GM21786 (cell line): ENCODE results near the gene CRY1.
"Not testable (repeated sequence)": the region's sequence is repeated elsewhere in the genome, so short reads cannot be mapped to it uniquely, and the experiment has no call there.

Experiments
- ATAC-seq: cut with Tn5 transposase; IDR thresholded peaks from one replicate; pipeline ENCODE4 v1.9.1; 2021; ENCODE audit not compliant: unreplicated experiment

The CRY1 gene

GRCh38 chr12:107073266-107073665, 20.1 kb downstream of the CRY1 start:
- not testable (repeated sequence) for ATAC-seq

- no peak for ATAC-seq
Measured at GRCh38 chr12:107066691-107067090, 26.7 kb downstream of the CRY1 start.

- ATAC-seq: no peak
Measured at GRCh38 chr12:107064687-107065086, 28.7 kb downstream of the CRY1 start.

- ATAC-seq: no peak
Measured at GRCh38 chr12:107064243-107064642, 29.1 kb downstream of the CRY1 start.

- ATAC-seq: no peak
Measured at GRCh38 chr12:107058190-107058589, 35.2 kb downstream of the CRY1 start.

GRCh38 chr12:107057071-107057834, 36.1 kb downstream of the CRY1 start:
- ATAC-seq: no peak

- ATAC-seq: no peak
Measured at GRCh38 chr12:107053709-107054108, 39.6 kb downstream of the CRY1 start.

- no peak for ATAC-seq
Measured at GRCh38 chr12:107045186-107045585, 48.2 kb downstream of the CRY1 start.

- no peak for ATAC-seq
Measured at GRCh38 chr12:107042801-107043200, 50.5 kb downstream of the CRY1 start.

GRCh38 chr12:107035733-107036132, 57.6 kb downstream of the CRY1 start:
- no peak for ATAC-seq

GRCh38 chr12:107033758-107034739, 59.3 kb downstream of the CRY1 start:
- no peak for ATAC-seq

- no peak for ATAC-seq
Measured at GRCh38 chr12:107032266-107032665, 61.1 kb downstream of the CRY1 start.

GRCh38 chr12:107031061-107031460, 62.3 kb downstream of the CRY1 start:
- no peak for ATAC-seq

- no peak for ATAC-seq
Measured at GRCh38 chr12:107029081-107029480, 64.3 kb downstream of the CRY1 start.

GRCh38 chr12:107027636-107028053, 65.7 kb downstream of the CRY1 start:
- no peak for ATAC-seq

GRCh38 chr12:107026806-107027635, 66.3 kb downstream of the CRY1 start:
- no peak for ATAC-seq

- ATAC-seq: not testable (repeated sequence)
Measured at GRCh38 chr12:107026356-107026755, 67.0 kb downstream of the CRY1 start.

GRCh38 chr12:107025671-107026070, 67.7 kb downstream of the CRY1 start:
- ATAC-seq: no peak

- no peak for ATAC-seq
Measured at GRCh38 chr12:107019546-107019945, 73.8 kb downstream of the CRY1 start.

GRCh38 chr12:107017042-107017441, 76.3 kb downstream of the CRY1 start:
- ATAC-seq: no peak

- no peak for ATAC-seq
Measured at GRCh38 chr12:107014055-107014454, 79.3 kb downstream of the CRY1 start.
